Measurements from ENCODE around the gene KDM4C.

The KDM4C gene

DNA sequence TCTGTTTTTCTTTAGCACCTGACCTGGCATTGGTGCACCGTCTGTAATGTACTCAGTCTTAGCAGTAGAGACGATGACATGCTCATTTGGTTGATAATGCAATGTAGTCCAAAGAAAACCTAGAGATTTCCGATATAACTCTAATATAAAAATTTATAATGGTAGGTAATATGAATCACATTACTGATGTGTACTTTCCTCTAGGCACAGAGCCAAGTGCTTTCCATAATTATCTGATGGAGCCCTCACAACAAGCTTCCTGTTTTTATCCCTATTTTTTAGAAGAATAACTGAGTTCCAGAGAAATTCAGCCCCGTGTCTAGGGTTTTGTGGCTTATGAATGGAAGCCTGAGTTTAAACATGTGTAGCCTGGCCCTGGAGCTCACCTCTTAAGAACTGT, 53.7 kb downstream of the KDM4C start:
- no peak for DNase-seq

DNA sequence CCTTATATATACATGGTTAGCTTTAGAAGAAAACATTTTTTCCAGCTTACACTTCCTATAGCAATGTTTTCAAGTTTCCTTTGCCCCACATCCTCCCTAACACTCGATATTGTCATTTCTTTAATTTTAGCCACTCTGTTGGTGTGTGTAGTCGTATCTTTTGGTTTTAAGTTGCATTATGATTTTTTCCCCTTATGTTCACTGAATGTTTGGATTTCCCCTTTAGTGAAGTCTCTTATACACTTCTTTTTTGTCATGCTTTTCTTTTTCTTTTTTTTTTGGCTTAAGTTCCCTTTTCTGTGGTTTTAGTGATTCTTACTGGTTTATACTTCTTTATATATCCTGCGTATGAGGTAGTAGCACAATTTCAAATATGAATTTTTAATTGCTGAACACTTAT, 58.8 kb downstream of the KDM4C start:
- DNase-seq = no peak

DNA sequence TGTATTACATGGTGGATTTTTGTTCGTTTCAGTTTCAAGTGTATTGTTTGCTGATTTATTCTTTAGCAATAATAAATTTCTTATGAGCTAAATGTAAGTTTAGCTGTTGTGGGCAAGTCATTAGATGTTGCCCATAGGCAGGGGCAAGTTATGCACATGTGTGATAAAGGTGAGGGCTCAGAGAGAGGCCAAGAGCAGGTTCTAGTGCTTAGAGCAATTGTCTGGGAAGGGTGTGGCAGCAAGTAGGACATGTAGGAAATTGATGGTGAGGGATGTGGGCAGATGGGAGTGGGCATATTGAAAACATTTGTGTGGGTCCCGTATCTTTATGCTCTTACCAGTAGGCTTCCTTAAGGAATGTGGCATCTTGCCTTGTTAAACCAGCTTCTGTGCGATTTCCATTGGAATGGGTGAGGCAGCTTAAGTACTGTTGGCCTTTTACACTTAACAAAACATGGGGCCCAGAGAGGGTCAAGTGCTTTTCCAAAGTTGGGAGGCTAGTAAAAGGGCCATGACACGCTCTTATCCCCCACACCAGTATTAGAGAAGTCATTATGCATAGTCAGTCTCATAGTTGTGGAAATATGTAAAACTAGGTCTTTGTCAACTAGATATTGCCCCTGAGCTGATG, 60.6 kb downstream of the KDM4C start:
- DNase-seq = no peak

DNA sequence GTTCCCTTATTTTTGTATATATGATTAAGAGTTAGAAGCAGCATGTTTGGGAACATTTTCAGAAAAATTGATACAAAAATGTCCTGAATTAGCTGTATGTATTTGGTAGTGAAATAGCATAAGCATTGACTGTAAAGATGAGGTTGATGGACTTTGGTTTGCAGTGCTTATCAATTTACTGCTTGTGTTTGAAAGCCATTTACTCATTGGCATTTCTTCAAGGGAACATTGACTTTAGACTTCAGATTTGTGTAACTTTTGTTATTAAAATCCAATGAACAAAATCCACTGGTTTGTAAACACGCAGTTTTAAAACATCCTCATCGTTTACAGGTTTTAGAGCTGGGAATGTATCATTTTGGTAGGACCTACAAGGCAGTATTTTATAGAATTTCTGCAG, 61.3 kb downstream of the KDM4C start:
- DNase-seq = no peak

DNA sequence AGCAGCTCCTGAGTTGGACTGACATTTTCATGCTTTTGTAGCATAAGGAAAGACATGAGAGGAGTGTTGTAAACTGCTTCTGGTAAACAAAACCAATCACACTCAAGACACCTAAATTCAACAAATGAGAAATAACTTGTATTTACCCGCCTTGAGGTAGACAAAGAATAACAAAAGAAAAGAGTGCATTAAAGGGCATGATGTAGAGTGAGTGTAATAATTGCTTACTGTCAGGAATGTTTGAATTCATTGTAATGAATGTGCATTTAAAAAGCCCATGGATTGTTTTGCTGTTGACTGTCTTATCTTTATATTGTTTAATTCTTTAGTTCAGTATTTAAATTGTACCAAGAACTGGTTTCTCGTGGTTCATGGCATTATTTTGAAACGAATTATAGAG, 61.8 kb downstream of the KDM4C start:
- DNase-seq = no peak

DNA sequence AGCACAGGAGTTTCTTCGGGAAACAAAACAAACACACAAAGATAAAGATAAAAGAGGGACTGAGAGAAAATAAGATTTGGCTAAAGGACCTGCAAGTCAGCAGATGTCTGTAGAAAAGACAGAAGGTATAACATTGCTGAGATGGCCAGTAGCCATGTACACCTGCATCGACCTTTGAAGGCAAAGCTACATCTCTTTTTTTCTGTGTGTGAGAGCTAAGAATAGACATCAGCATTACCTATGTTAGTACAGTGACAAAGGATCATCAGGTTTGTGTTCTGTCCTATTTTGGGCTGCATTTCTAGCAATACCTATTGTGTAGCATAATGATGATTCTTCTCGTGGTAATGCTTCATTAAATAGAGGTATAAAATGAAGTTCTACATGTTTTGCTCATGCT, 64.9 kb downstream of the KDM4C start:
- DNase-seq = no peak

DNA sequence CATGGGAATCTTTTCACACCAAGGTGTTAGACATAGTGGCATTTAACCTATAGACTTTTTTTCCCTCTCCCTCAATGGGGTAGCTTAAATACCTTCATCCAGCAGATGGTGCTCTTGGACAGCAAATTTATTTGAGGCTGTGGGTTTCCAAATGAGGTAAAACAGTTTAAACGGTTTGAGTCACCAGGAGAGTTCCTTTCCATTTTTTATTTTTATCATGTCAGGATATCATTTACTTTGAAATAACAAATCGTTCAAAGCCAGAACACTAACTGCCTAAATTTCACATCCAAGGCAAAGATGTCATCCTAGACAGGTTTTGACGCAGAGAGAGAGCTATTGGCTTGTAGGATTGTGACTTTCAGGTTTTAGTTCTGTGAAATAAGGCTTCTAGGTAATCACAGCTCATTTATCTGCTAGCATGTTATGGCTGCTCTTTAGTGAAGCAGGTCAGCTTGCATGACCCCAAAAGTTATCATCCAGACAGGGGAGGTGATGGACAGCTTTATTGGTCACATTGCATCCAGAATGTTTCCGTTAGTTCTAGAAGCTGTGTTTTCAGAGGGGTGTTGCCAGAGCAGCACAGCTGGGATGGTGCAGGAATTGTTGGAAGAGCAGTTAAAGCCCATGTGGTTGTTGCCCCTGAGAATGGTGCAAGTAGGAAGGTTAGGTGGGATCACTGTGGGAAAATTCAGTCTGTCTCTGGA, 69.8 kb downstream of the KDM4C start:
- no peak for DNase-seq

DNA sequence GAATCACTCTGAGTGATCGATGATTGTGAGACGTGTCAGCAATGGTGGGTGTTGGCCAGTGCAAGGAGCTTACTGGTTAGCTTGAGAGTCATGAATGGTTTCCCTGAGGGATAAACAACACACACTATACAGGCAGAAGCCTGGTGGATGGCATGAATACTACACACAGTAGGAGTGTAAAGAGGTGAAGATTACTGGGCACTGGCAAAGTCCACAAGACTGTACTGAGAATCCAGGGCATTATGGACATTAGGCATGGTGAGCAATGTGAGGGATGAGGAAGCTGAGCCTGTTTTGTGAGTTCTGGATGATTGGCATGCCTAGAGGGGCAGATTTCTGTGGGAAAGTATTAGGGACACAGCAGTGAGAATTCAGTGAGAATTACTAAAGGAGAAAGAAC, 71.3 kb downstream of the KDM4C start:
- DNase-seq = no peak

DNA sequence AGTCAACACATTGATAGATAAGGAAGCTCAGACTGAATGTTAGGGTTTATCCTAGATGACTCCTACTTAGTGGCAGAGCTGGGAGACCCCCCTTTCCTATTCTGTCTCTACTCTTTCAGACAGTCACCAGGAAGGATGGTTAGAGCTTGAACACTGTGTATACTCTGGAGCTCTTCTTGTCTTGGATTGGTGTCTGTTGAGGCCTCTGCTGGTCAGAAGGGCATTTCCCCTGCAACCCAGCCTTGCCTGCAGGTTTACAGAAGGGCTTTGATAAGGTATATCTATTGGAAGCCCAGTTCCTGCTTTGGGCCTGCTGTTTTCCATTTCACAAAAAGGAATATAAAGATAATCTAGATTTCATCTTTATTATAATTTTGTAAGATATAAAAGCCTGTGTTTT, 71.8 kb downstream of the KDM4C start:
- DNase-seq = no peak

DNA sequence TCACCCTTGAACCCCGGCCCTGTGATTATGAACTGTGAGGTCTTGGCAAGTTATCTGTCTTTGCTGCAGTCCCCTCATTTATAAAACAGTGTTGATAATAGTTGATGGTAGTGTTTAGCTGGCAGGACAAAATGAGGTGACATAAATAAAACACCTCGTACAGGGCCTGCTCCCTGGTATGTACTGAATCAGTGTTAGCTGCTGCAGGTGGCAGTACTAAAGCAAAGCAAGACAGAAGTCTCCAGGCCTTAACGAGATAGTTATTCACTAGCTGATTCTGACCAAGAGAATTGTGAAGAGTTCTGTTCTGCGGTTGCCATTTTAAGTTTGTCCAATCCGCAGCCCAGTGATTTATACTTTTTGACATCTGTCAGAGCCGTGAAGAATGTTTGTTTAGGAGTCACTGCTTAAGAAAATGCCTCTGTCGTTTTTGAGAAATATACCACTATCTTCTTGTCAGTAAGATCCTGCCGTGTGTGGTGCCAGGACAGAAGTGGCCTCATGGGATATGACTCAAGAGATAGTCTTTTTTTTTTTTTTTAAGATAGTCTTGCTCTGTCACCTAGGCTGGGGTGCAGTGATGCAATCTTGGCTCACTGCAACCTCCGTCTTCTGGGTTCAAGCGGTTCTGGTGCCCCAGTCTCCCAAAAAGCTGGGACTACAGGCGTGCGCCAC, 75.9 kb downstream of the KDM4C start:
- no peak for DNase-seq

DNA sequence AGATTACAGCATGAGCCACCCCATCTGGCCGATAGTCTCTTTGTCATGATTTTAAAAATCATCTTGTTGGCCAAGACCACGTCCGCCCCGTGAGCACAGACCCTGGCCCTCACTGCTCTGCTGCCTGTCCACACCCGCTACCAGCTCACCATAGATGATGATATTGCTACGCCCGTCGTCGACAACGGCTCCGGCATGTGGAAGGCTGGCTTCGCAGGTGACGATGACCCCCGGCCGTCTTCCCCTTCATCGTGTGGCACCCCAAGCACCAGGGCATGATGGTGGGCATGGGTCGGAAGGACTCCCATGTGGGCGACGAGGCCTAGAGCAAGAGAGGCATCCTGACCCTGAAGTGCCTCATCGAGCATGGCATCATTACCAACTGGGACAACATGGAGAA, 76.5 kb downstream of the KDM4C start:
- DNase-seq = no peak

DNA sequence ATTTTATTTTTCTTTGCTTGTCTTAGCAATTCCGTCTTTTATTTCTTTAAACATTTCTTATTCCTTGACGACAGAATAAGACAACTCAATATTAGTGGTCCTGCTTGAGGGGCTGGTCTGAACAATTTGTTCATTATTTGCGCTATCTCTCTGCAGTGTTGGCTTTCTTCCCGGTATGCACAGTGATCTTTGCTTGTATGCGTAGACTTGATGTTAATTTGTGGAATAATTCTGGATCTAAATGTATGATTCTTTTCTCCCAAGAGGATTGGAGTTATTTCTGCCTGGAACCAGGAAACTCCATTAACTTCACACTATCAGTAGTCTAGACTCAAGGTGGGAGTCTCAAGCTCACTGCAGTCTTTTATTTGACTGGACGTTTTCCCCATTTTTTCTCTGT, 80.4 kb downstream of the KDM4C start:
- no peak for DNase-seq

DNA sequence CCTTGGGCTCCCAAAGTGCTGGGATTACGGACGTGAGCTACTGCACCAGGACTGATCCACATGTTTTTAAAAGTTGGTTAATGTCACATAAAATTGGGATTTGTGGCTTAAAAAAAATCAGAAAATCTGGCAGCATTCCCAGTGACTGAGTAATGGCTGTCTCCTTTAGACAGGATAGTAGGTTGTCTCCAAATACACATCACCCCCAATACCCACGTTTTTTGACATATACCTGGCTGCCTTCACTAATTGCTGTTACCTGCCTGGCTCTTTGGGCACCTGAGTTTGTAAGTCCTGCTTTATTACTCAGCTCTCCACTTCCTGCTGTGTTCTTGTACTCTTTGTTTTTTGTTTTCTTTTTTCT, 84.8 kb downstream of the KDM4C start:
- no peak for DNase-seq

DNA sequence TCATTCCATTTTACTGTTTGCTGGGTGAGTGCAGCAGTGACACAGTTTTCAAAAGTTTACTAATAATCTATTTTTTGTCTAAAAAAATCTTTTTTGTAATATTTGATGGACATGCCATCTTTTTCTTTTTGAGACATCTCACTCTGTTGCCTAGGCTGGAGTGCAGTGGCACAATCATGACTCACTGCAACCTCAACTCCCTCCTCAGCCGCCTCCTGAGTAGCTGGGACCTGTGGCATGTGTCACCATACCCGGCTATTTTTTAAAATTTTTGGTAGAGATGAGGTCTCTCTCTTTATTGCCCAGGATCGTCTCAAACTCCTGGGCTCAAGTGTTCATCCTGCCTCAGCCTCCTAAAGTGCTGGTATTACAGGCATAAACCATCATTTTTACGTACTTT, 86.0 kb downstream of the KDM4C start:
- no peak for DNase-seq

DNA sequence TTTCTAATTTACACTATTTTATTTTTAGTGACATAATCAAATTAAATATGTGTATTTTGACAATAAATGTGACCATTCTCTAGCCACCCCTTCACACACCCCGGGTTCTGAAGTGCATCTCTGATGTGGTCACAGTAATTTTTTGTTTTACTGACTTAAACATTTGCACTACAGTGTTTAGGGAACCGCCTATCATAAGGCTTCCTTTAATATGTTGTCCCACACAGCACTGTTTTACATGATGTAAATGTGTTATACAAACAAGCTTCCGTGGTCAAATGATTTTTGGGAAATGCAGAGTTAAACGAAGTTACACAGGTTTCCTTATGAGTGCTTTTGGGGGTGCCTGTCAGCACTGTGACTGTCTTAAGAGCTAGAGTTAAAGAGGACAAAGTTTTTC, 86.5 kb downstream of the KDM4C start:
- DNase-seq = no peak

DNA sequence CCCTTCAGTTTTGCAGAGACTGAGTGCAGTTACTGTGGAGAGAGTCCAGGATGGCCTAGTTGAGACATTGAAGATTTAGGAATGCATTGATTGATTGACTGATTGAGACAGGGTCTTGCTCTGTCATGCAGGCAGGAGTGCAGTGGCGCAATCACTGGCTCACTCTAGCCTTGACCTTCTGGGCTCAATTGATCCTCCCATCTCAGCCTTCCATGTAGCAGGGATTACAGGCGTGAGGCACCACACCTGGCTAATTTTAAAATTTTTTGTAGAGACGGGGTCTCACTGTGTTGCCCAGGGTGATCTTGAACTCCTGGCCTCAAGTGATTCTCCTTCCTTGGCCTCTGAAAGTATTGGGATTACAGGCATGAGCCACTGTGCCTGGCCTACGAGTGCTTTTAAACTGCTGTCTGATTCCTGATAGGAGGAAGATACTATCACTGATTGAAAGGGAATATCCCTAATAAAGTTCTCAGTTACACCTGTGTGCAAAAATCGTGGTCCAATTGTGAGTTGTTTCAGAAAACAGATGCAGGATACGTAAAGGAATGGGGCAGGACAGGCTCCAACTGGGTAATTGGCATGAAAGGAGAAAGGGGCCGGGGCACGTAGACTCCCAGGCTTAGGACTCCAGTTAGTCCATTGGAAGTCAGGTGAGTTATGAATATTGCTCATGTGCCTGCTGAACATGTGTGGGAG, 87.5 kb downstream of the KDM4C start:
- DNase-seq = no peak

DNA sequence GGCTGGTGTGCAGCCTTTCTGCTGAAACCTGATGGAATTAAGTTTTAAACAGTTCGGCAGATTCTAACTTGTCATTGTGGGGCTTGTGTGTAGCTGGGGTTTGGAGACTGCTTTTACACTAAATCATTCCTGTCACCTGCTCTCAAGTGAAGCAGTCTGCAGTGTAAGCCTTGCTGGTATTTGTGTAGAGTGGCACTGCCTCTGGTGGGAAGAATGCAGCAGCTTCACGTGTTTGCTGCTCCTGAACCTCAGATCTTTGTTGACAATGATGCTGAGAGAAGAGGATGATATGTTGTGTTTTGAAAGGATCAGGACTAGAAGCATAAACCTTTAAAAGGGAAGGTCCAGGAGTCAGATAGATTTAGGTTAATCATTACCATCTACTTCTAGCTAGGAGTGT, 88.1 kb downstream of the KDM4C start:
- DNase-seq = no peak

DNA sequence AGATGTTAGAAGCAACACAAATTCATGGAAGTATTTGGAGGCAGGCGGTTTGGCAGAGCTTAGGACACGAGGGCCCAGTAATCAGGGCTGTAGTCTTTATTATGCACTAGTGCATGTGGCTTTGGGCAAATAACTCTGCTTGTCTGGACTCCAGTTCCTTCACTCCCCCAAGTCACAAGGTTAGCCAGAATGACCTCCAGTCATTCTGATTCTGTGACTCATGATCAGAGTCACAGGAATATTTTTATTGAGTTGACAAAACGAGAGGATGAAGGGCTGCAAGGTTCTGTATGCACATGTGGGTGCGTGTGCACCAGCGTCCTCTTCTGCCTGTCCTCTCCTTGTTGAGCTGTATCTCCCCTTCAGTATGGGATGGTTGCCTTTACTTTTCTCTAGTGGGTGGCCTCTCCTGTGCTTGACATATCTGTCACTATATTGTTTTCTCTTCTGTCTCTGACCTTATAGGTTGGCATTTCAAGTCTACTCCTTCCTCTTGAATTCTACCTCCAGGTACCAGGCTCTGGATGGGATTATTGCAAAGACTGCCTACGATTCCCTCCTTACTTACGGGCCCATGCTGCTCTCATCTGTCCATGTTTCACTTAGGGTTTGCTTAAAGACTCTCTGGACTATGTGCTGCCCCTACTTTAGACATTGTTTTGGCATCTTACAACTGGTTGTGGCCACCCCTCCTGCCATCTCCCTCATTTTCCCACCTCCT, 94.6 kb downstream of the KDM4C start:
- no peak for DNase-seq

DNA sequence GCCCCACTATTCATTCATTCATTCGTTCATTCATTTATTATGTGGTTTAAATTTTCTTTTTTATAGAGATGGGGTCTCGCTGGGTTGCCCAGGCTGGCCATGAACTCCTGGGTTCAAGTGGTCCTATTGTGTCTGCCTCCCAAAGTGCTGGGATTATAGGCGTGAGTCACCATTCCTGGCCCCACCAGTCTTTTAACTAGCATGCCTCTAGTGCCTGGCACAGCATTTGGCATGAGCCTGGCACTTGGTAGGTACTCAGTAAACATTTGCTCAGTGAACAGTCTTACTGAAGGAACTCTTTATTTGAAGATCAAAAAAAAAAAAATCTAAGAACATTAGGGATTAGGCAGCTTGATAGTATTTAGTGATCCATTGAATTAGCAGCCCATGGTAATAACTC, 98.1 kb downstream of the KDM4C start:
- DNase-seq = no peak

DNA sequence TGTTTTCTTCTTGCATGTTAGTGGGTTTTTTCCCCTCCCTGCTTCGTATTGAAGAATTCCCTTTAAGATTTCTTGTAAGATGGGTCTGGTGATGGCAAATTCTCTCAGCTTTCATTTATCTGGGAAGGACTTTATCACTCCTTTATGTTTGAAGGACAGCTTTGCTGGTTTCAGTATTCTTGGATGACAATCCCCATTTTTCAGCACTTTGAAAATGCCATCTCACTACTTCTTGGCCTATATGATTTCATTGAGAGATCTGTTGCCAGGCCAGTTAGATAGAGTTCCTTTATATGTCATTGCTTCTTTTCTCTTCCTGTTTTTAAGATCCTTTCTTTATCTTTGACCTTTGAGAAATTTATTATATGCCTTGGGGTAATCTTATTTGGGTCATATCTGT, 106.3 kb downstream of the KDM4C start:
- DNase-seq = no peak

DNA sequence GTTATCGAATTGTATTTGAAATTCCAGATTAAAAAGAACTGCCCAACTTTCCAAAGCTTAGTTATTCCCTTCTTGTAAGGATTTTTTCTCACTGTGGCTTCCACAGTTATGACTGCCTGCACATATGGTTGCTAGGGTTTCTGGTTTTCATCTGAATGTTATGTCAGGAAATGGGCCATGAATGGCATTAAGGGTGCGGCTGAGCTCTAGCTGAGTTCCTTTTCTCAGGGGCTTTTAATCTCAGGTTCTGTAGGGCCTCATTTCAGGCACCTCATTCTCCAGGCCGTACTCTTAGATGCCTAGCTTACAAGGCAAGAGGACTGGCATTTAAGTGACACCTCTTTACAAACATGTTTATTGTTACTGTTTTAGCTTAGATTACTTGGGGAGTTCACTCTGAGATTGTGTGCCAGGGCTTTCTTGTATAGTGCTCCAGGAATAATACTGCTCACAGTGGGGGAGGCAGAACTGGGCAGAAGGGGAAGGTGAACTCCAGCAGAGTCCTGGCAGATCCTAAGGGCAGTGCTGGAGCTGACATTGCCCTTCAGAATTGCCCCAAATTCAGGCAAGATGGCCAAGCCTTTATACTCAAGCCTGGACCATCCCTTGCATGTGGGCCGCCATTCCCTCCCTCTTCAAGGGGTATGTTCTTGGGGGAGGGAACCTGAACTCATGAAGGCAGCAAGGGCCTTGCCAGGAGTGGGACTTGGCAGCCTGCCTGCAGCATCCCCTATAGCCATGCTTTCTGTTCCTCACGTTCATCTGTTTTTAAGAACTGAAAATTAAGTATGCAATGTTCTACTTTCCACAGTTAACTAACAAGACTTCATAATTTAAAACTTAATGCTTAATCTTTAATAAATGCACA, 111.5 kb downstream of the KDM4C start:
- DNase-seq = no peak

DNA sequence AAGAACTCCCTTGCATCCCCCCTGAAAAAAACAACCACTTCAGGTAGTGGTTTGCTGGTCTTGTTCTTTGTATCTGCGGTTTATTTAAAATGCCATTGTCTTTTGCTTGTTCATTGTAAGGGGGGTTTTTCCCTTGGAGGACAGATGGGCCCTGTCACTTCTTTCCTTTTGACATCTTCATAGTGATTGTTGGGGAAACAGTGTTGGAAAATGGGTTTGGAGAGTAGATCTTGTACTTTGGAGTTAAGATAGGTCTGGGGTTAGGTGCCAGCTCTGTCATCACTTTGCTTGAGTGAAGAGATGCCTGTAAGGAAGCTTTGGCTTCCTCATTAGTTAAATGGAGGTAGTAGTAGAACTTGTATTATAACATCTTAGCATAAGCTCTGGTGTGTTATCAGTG, 112.4 kb downstream of the KDM4C start:
- DNase-seq = no peak

Data from 8988T (cell line).